SK-N-SH (cell line): ENCODE measurements around the gene CNNM3. TPM values are rescaled to one million over a fixed set of nuclear protein-coding genes. Genes with fewer than 3 reads are reported as not detected.

Source experiments
- CTCF ChIA-PET: fragments of 300-600, 350-600 bp; formaldehyde crosslinking; extraction: SDS; loops from one replicate; lab custom pipeline; 2021; lab: Yijun Ruan, JAX
- POLR2A ChIA-PET: fragments of 350-600 bp; sonication (Branson Sonifier 250); formaldehyde crosslinking; extraction: SDS; loops from one replicate; lab custom pipeline; 2020; ENCODE audit warnings: antibody characterized with exemption, inconsistent platforms; lab: Yijun Ruan, JAX
- DNase-seq: peaks from one replicate; pipeline ENCODE4 v3.0.0; 2012
- H2AFZ ChIP-seq: fragments of 200-600 bp; sonication (generic); 2 replicates; pipeline ENCODE4 v1.8.1; 2016; ENCODE audit warnings: antibody characterized with exemption, mild to moderate bottlenecking, low read depth
- H3F3A ChIP-seq: fragments of 200-600 bp; sonication (generic); replicated peaks from 2 replicates; pipeline ENCODE3; 2016; ENCODE audit warnings: antibody characterized with exemption, mild to moderate bottlenecking; ENCODE audit not compliant: insufficient read depth
- H3K27ac ChIP-seq, 2 experiments: fragments of 200-500 bp in 1 of 2; fragments of 200-600 bp in 1 of 2; sonication (Bioruptor generic) in 1 of 2; sonication (generic), shearing (Covaris generic) in 1 of 2; 2 replicates each; pipeline versions ENCODE4 v1.5.1 to v1.6.1; 2014 to 2016; ENCODE audit warnings: low read depth in 2 of 2, inconsistent platforms in 1 of 2, low read length in 1 of 2, mild to moderate bottlenecking in 1 of 2, mixed read lengths in 1 of 2
- H3K27me3 ChIP-seq: fragments of 200-600 bp; sonication (generic), shearing (Covaris generic); 2 replicates; pipeline ENCODE4 v1.6.1; 2016; ENCODE audit warnings: mixed run types; ENCODE audit not compliant: insufficient read depth
- H3K36me3 ChIP-seq, 2 experiments: fragments of 200-500 bp in 1 of 2; fragments of 200-600 bp in 1 of 2; sonication (Bioruptor generic) in 1 of 2; sonication (generic) in 1 of 2; replicated peaks in 1 of 2; 2 replicates each; pipeline versions ENCODE3 to v1.5.1; 2014 to 2016; ENCODE audit warnings: low read length in 1 of 2, mild to moderate bottlenecking in 1 of 2; ENCODE audit not compliant: insufficient read depth in 2 of 2, control insufficient read depth in 1 of 2
- H3K4me1 ChIP-seq, 2 experiments: fragments of 200-500 bp in 1 of 2; fragments of 200-600 bp in 1 of 2; sonication (Bioruptor generic) in 1 of 2; sonication (generic), shearing (Covaris generic) in 1 of 2; 2 replicates each; pipeline versions ENCODE4 v1.5.1 to v1.6.1; 2014 to 2016; ENCODE audit warnings: low read depth in 1 of 2, low read length in 1 of 2, mixed run types in 1 of 2; ENCODE audit not compliant: insufficient read depth in 2 of 2, control insufficient read depth in 1 of 2
- H3K4me2 ChIP-seq: fragments of 200-600 bp; sonication (generic), shearing (Covaris generic); 2 replicates; pipeline ENCODE4 v1.6.1; 2017; ENCODE audit warnings: mixed run types
- H3K4me3 ChIP-seq, 2 experiments: fragments of 200-500 bp in 1 of 2; fragments of 200-600 bp in 1 of 2; sonication (Bioruptor generic) in 1 of 2; sonication (generic), shearing (Covaris generic) in 1 of 2; 2 replicates each; pipeline versions ENCODE4 v1.5.1 to v1.8.1; 2014 to 2016; ENCODE audit warnings: low read depth in 2 of 2, inconsistent platforms in 1 of 2, low read length in 1 of 2, mild to moderate bottlenecking in 1 of 2, mixed read lengths in 1 of 2, moderate library complexity in 1 of 2
- H3K79me2 ChIP-seq: fragments of 200-600 bp; sonication (generic); 2 replicates; pipeline ENCODE4 v1.8.1; 2017; ENCODE audit warnings: mild to moderate bottlenecking; ENCODE audit not compliant: insufficient read depth
- H3K9ac ChIP-seq: fragments of 200-600 bp; sonication (generic); 2 replicates; pipeline ENCODE4 v1.6.1; 2017; ENCODE audit warnings: mixed run types
- H3K9me2 ChIP-seq: fragments of 200-600 bp; sonication (generic); 2 replicates; pipeline ENCODE4 v1.6.1; 2017; ENCODE audit warnings: mixed run types
- H3K9me3 ChIP-seq: fragments of 200-600 bp; sonication (generic); 2 replicates; pipeline ENCODE4 v1.6.1; 2017; ENCODE audit warnings: mixed run types, mild to moderate bottlenecking, moderate library complexity
- H4K20me1 ChIP-seq: fragments of 200-600 bp; sonication (generic); 2 replicates; pipeline ENCODE4 v1.6.1; 2017; ENCODE audit warnings: mild to moderate bottlenecking, mixed run types; ENCODE audit not compliant: insufficient read depth
- CHD2 ChIP-seq: fragments of 150-350 bp; IDR thresholded peaks from 2 replicates; pipeline ENCODE4 v1.6.1; 2018; ENCODE audit warnings: low read length; ENCODE audit not compliant: partially characterized antibody
- GABPA ChIP-seq: IDR thresholded peaks from 2 replicates; pipeline ENCODE4 v1.4.0; 2012; ENCODE audit warnings: low read depth, mild to moderate bottlenecking
- GATA2 ChIP-seq: sonication (generic); formaldehyde crosslinking; IDR thresholded peaks from 2 replicates; pipeline ENCODE4 v1.5.0; 2020; ENCODE audit warnings: mild to moderate bottlenecking, missing genetic modification reagents
- MEF2A ChIP-seq: IDR thresholded peaks from 2 replicates; pipeline ENCODE4 v1.4.0; 2012; ENCODE audit warnings: low read depth, borderline replicate concordance
- MXI1 ChIP-seq: IDR thresholded peaks from 2 replicates; pipeline ENCODE4 v1.6.1; 2012; ENCODE audit warnings: mild to moderate bottlenecking, low read depth, low read length, improper control_type of control experiment
- NFIC ChIP-seq: IDR thresholded peaks from 2 replicates; pipeline ENCODE4 v1.4.0; 2012; ENCODE audit warnings: borderline replicate concordance
- RCOR1 ChIP-seq: fragments of 150-350 bp; IDR thresholded peaks from 2 replicates; pipeline ENCODE4 v1.6.1; 2017; ENCODE audit warnings: antibody characterized with exemption, low read length
- RFX5 ChIP-seq: IDR thresholded peaks from 2 replicates; pipeline ENCODE4 v1.6.1; 2012; ENCODE audit warnings: mild to moderate bottlenecking, improper control_type of control experiment, low read length
- RXRA ChIP-seq: IDR thresholded peaks from 2 replicates; pipeline ENCODE4 v1.4.0; 2012; ENCODE audit warnings: low read depth, mild to moderate bottlenecking, borderline replicate concordance
- SIN3A ChIP-seq: IDR thresholded peaks from 2 replicates; pipeline ENCODE4 v1.6.1; 2012; ENCODE audit warnings: low read depth, mild to moderate bottlenecking, low read length, moderate library complexity, borderline replicate concordance
- SMC3 ChIP-seq: IDR thresholded peaks from 2 replicates; pipeline ENCODE4 v1.6.1; 2012; ENCODE audit warnings: low read depth, low read length, improper control_type of control experiment
- ZBTB33 ChIP-seq: IDR thresholded peaks from 2 replicates; pipeline ENCODE4 v1.4.0; 2012; ENCODE audit warnings: low read depth, borderline replicate concordance
- WGBS: methylation state at CpG from one replicate; pipeline ENCODE4 v1.1.6; 2017; ENCODE audit warnings: low lambda C conversion rate; 5-methylcytosine and 5-hydroxymethylcytosine counted together
- polyA plus RNA-seq, 3 experiments: library from polyadenylated mRNA; depleted of rRNA; stranded (reverse); fragments of >200 nt; gene quantifications; 2 replicates each; pipeline ENCODE4 v1.2.3, GENCODE V29; 2012

CNNM3 gene
- polyA plus RNA-seq, 1 of the 3 experiments (the other 2 are of a cell fraction): 14.7 TPM

GRCh38 chr2:96825057-96825456 is 9.0 kb downstream of the CNNM3 start (continued):
- TF ChIP-seq MEF2A: no peak
- TF ChIP-seq GABPA: no peak
- no peak for TF ChIP-seq ZBTB33
- no peak for TF ChIP-seq RFX5
- TF ChIP-seq RXRA: no peak
- TF ChIP-seq MXI1: no peak
- TF ChIP-seq CHD2: no peak

DNA sequence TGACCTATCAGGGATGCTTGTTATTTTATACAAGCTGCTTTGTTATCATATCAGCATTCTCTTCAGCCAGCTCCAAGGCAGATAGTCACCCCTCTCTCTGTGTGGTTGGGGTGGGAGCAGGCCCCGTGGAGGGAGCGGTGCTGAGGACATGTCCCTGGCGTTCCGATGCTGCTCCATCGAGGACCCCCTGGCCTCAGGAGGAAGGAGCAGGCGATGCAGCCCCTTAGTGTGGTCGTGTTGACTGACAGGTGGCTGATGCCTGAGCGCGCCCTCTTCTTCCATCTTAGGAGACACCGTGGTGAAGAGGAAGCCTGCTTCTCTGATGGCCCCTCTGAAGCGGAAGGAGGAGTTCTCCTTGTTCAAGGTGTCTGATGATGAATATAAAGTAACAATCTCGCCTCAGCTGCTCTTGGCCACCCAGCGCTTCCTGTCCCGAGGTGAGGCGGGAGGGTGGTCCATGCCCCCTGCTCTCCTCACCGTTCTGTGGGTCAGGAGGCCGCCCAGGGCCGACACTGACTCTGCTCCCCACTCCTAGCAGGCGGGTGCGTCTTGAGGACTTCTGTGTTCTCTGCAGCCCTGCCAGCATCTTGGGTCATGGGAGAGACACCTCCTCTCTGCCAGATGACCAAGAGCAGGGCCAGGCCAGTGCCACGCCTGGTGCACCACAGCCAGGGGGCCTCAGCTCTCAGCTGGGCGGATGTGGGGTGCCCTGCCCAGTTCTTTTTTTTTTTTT is 10.6 kb downstream of the CNNM3 start:
- Histone ChIP-seq H3K4me2 (no peak overlapping the region), H3K9ac (no peak overlapping the region), H3K4me3 (no peak overlapping the region), H3K79me2 (no peaks in the 10 kb centered on the region), H3F3A (peaks cover 7% of the 10 kb centered on the region), H3K27ac (no peak overlapping the region), H3K9me2 (no peaks in the 10 kb centered on the region), H4K20me1 (0 out of 2 replicates have a peak, but pooled peaks cover 7% of the 10 kb centered on the region), H3K36me3 (peaks cover 8 to 41% of the 10 kb centered on the region in 2 experiments), H3K4me1 (peaks cover 0 to 10% of the 10 kb centered on the region in 2 experiments; a peak in 1 of 4 replicates), H3K9me3 (no peaks in the 10 kb centered on the region), H2AFZ (no peak overlapping the region), H3K27me3 (no peaks in the 10 kb centered on the region)
- ChIA-PET CTCF (interaction anchor here (1.3 to 1.6 kb wide), 2 partner anchors 23 to 125 kb away, joined by 3 to 5 read pairs; no protein-coding TSS in a partner anchor), POLR2A (no interaction called here)
- TF ChIP-seq NFIC: no peak
- no peak for TF ChIP-seq GATA2 (CRISPR knock-in tag)
- TF ChIP-seq SIN3A: no peak
- DNase-seq: no peak
- WGBS: 93% methylated on average over 13 of the region's 22 CpGs

- ChIA-PET CTCF (interaction anchor here (1.6 kb wide), 1 partner anchor 21 kb away, joined by 5 read pairs; no protein-coding TSS in a partner anchor), POLR2A (no interaction called here)
- H3K9me2 ChIP-seq: no peaks in the 10 kb centered on the region
- no peak overlapping the region for H3K27ac ChIP-seq
- no peak overlapping the region for H3K4me3 ChIP-seq
- peaks cover 7% of the 10 kb centered on the region for H3F3A ChIP-seq
- 97% methylated on average over 14 of the region's 14 CpGs for whole genome bisulfite sequencing
- H3K9me3 ChIP-seq: no peaks in the 10 kb centered on the region
- no peak overlapping the region for H3K4me2 ChIP-seq
- H3K4me1 ChIP-seq: peaks cover 0 to 3% of the 10 kb centered on the region in 2 experiments; a peak in 1 of 4 replicates
- H2AFZ ChIP-seq: no peak overlapping the region
- no peak for DNase-seq
- no peak overlapping the region for H3K9ac ChIP-seq
- no peaks in the 10 kb centered on the region for H3K27me3 ChIP-seq
- TF ChIP-seq RCOR1 (no peak), SMC3 (no peak)
- H3K79me2 ChIP-seq: no peaks in the 10 kb centered on the region
- H3K36me3 ChIP-seq: peaks cover 8 to 53% of the 10 kb centered on the region in 2 experiments
- H4K20me1 ChIP-seq: 0 out of 2 replicates have a peak, but pooled peaks cover 7% of the 10 kb centered on the region
Observed at GRCh38 chr2:96828436-96828835, 12.4 kb downstream of the CNNM3 start.
